ENCODE results near the gene PLIN1. TPM values are rescaled to one million over a fixed set of nuclear protein-coding genes. Genes with fewer than 3 reads are reported as not detected.

The PLIN1 gene
- polyA plus RNA-seq, 1 donor (not counting 4 experiments of a cell fraction or from before 2014, with no cell fraction given), result 0.30 TPM

- FAIRE-seq (no peak), DNase-seq (ENCODE audit: low read depth, low spot score) (no peak)
- Histone ChIP-seq H3K27me3 (ENCODE audit: control insufficient read depth, extremely low read depth, insufficient read depth, low read length) (no peaks in the 10 kb centered on the region), H3K9me1 (ENCODE audit: control insufficient read depth, extremely low read depth, insufficient read depth, low read length) (no peaks in the 10 kb centered on the region), H3K9me3 (ENCODE audit: control insufficient read depth, low read depth, low read length) (no peaks in the 10 kb centered on the region), H3K79me2 (ENCODE audit: control insufficient read depth, insufficient read depth, low read length) (no peaks in the 10 kb centered on the region), H3K9ac (ENCODE audit: control insufficient read depth, extremely low read depth, insufficient read depth, low read length) (no peak overlapping the region), H3K27ac (ENCODE audit: control insufficient read depth, insufficient read depth, low read length) (no peak overlapping the region), H3K4me2 (ENCODE audit: control insufficient read depth, extremely low read depth, insufficient read depth, low read depth, low read length) (no peak overlapping the region), H4K20me1 (ENCODE audit: control insufficient read depth, extremely low read depth, insufficient read depth, low read length) (no peaks in the 10 kb centered on the region), H3K4me1 (ENCODE audit: control insufficient read depth, extremely low read depth, insufficient read depth, low read length) (no peaks in the 10 kb centered on the region), H3K4me3 (ENCODE audit: control insufficient read depth in 2 of 3, extremely low read depth in 1 of 3, insufficient read depth in 2 of 3, low read depth in 1 of 3, low read length in 3 of 3) (no peak overlapping the region), H2AFZ (ENCODE audit: control insufficient read depth, low read length) (no peak overlapping the region), H3K36me3 (ENCODE audit: control insufficient read depth in 2 of 2, extremely low read depth in 1 of 2, insufficient read depth in 2 of 2, low read length in 2 of 2) (peaks cover 12 to 39% of the 10 kb centered on the region in 2 experiments)
- TF ChIP-seq, protein P1, sequence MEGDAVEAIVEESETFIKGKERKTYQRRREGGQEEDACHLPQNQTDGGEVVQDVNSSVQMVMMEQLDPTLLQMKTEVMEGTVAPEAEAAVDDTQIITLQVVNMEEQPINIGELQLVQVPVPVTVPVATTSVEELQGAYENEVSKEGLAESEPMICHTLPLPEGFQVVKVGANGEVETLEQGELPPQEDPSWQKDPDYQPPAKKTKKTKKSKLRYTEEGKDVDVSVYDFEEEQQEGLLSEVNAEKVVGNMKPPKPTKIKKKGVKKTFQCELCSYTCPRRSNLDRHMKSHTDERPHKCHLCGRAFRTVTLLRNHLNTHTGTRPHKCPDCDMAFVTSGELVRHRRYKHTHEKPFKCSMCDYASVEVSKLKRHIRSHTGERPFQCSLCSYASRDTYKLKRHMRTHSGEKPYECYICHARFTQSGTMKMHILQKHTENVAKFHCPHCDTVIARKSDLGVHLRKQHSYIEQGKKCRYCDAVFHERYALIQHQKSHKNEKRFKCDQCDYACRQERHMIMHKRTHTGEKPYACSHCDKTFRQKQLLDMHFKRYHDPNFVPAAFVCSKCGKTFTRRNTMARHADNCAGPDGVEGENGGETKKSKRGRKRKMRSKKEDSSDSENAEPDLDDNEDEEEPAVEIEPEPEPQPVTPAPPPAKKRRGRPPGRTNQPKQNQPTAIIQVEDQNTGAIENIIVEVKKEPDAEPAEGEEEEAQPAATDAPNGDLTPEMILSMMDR (optimal IDR thresholded peaks at IDR 0.05 in 1 of 3, IDR thresholded peaks at IDR 0.05 in 1 of 3, conservative IDR thresholded peaks at IDR 0.05 in 1 of 3; ENCODE audit: extremely low read depth in 1 of 3, insufficient read depth in 2 of 3, low read length in 3 of 3), result no peak
- TF ChIP-seq EZH2 (IDR thresholded peaks at IDR 0.05; ENCODE audit: low read length), result no peak
- dilution Hi-C loops (cut with MboI; ENCODE audit: extremely low pct_ligation_motif_present, low sequenced_read_pairs), result loop anchor here (25.0 kb wide), 1 partner anchor 89 kb away; no protein-coding TSS in a partner anchor
These were observed 56.0 kb downstream of the PLIN1 start for GRCh38 chr15:89623165-89623564.

GRCh38 chr15:89621547-89621946, 57.6 kb downstream of the PLIN1 start:
- no peak for FAIRE-seq
- Histone ChIP-seq H4K20me1 (ENCODE audit: control insufficient read depth, extremely low read depth, insufficient read depth, low read length) (no peaks in the 10 kb centered on the region), H3K4me1 (ENCODE audit: control insufficient read depth, extremely low read depth, insufficient read depth, low read length) (no peaks in the 10 kb centered on the region), H3K79me2 (ENCODE audit: control insufficient read depth, insufficient read depth, low read length) (no peaks in the 10 kb centered on the region), H3K4me2 (ENCODE audit: control insufficient read depth, extremely low read depth, insufficient read depth, low read depth, low read length) (no peak overlapping the region), H3K27me3 (ENCODE audit: control insufficient read depth, extremely low read depth, insufficient read depth, low read length) (no peaks in the 10 kb centered on the region), H2AFZ (ENCODE audit: control insufficient read depth, low read length) (no peak overlapping the region), H3K9me3 (ENCODE audit: control insufficient read depth, low read depth, low read length) (no peaks in the 10 kb centered on the region), H3K36me3 (ENCODE audit: control insufficient read depth in 2 of 2, extremely low read depth in 1 of 2, insufficient read depth in 2 of 2, low read length in 2 of 2) (peaks cover 11 to 30% of the 10 kb centered on the region in 2 experiments), H3K9me1 (ENCODE audit: control insufficient read depth, extremely low read depth, insufficient read depth, low read length) (no peaks in the 10 kb centered on the region), H3K27ac (ENCODE audit: control insufficient read depth, insufficient read depth, low read length) (no peak overlapping the region), H3K9ac (ENCODE audit: control insufficient read depth, extremely low read depth, insufficient read depth, low read length) (no peak overlapping the region), H3K4me3 (ENCODE audit: control insufficient read depth in 2 of 3, extremely low read depth in 1 of 3, insufficient read depth in 2 of 3, low read depth in 1 of 3, low read length in 3 of 3) (no peak overlapping the region)
- TF ChIP-seq, protein P1 (optimal IDR thresholded peaks at IDR 0.05 in 1 of 3, IDR thresholded peaks at IDR 0.05 in 1 of 3, conservative IDR thresholded peaks at IDR 0.05 in 1 of 3; ENCODE audit: extremely low read depth in 1 of 3, insufficient read depth in 2 of 3, low read length in 3 of 3), result no peak
- TF ChIP-seq EZH2 (IDR thresholded peaks at IDR 0.05; ENCODE audit: low read length), result no peak
- no peak for DNase-seq (ENCODE audit: low read depth, low spot score)
- dilution Hi-C loops (cut with MboI; ENCODE audit: extremely low pct_ligation_motif_present, low sequenced_read_pairs), result loop anchor here (25.0 kb wide), 1 partner anchor 91 kb away; no protein-coding TSS in a partner anchor
